Skeletal muscle satellite cell (primary cell): Measurements from ENCODE around the gene GABARAPL1.

Experiments used
- H3K27me3 ChIP-seq: 2 replicates; pipeline ENCODE4 v1.7.0; 2013; ENCODE audit warnings: low read length; ENCODE audit not compliant: control insufficient read depth, insufficient read depth
- H3K36me3 ChIP-seq: 2 replicates; pipeline ENCODE4 v1.7.0; 2013; ENCODE audit warnings: mild to moderate bottlenecking, control low read depth, low read length; ENCODE audit not compliant: insufficient read depth
- H3K4me1 ChIP-seq: 2 replicates; pipeline ENCODE4 v1.7.0; 2013; ENCODE audit warnings: low read length; ENCODE audit not compliant: control insufficient read depth, insufficient read depth
- H3K4me2 ChIP-seq: 2 replicates; pipeline ENCODE4 v1.7.0; 2013; ENCODE audit warnings: mild to moderate bottlenecking, low read length
- H3K4me3 ChIP-seq: 2 replicates; pipeline ENCODE4 v1.7.0; 2013; ENCODE audit warnings: low read length
- H3K9ac ChIP-seq: 2 replicates; pipeline ENCODE4 v1.7.0; 2013; ENCODE audit warnings: mild to moderate bottlenecking, low read depth, low read length, moderate library complexity
- H3K9me3 ChIP-seq: replicated peaks from 2 replicates; pipeline ENCODE4 v1.7.0; 2013; ENCODE audit warnings: mild to moderate bottlenecking, control low read depth, low read length

Gene GABARAPL1

GRCh38 chr12:10268037-10268436, 55.4 kb downstream of the GABARAPL1 start:
- Histone ChIP-seq H3K36me3 (no peaks in the 10 kb centered on the region), H3K9me3 (no peaks in the 10 kb centered on the region), H3K9ac (no peak overlapping the region), H3K27me3 (no peaks in the 10 kb centered on the region), H3K4me2 (no peak overlapping the region), H3K4me1 (no peaks in the 10 kb centered on the region), H3K4me3 (no peak overlapping the region)

- Histone ChIP-seq H3K36me3 (no peaks in the 10 kb centered on the region), H3K27me3 (no peaks in the 10 kb centered on the region), H3K9me3 (no peaks in the 10 kb centered on the region), H3K9ac (no peak overlapping the region), H3K4me3 (no peak overlapping the region), H3K4me2 (no peak overlapping the region), H3K4me1 (no peaks in the 10 kb centered on the region)
These were observed 59.8 kb downstream of the GABARAPL1 start for GRCh38 chr12:10272467-10272866.
